GM21529 (cell line): ENCODE measurements around the gene NDST3.

ENCODE experiments used
- ATAC-seq: cut with Tn5 transposase; IDR thresholded peaks from one replicate; pipeline ENCODE4 v1.9.1; 2021; ENCODE audit not compliant: unreplicated experiment

The NDST3 gene

DNA sequence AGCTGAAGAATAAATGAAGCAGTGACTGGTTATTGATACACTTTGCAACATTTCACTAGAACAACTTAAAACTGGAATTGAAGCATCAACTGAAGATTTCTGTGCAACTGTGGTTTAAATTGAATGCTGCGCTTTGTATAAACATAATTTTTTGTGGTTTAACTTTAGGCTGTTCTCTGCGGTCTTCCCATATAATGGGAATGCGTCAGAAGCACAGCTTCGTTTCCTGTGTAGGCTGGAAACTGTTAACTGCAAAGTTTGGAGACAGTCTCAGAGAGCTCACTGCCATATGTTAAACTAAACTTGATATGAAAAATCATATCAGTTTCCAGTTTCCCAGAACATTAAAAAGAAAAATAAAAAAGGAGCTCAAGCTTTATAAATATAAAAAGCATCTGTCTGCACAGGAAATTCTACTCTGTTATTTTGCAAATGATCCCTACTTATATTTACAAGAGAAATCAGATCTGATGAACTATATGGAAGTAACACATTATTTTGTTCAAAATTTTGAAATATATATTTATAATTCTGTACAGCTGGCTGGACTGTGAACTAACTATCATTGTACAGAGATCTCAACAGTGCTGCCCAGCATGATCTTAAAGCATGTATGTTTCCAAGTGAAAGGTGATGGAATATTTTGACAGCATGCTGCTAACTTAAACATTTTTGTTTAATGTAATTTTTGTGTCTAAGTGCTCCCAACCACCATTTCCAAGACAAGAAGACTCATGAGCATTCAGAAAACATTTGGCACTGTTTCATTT, 139.9 kb downstream of the NDST3 start:
- ATAC-seq: no peak

DNA sequence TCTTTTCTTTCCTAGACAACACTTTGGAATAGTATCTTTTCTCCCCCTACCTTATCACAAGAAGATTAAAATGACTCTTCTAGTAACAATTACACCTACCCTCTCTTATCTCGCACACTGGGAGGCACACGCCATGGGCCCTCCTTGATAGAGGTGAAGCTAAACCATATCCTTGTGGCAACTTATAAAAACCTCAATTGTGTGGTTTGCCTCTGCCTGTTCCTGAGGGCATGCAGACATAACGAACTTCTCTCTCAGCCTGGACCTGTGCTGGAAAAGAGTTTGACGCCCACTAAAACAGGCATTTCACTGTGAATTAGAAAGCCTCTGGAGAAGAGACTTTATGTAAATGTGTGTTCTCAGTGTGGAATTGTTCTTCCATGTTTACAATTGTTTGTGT, 141.2 kb downstream of the NDST3 start:
- ATAC-seq: no peak

DNA sequence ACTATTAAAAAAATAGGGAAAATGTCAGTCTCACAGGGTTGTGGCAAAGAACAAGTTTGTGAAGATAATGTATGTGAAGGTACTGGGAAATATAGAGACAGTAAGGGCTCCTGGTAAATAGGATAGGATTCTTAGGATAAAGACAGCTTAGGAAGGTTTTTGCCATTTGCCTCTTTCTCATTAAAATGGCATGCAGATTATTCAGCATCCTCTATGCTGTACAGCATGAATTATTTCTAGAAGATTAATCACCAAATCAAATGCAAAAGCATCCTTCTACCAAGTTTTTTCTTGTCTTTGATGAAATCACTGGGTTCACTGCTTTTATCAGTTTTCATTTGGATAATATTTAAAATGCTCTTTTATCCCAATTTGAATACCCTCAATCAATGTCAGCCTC, 142.8 kb downstream of the NDST3 start:
- no peak for ATAC-seq

DNA sequence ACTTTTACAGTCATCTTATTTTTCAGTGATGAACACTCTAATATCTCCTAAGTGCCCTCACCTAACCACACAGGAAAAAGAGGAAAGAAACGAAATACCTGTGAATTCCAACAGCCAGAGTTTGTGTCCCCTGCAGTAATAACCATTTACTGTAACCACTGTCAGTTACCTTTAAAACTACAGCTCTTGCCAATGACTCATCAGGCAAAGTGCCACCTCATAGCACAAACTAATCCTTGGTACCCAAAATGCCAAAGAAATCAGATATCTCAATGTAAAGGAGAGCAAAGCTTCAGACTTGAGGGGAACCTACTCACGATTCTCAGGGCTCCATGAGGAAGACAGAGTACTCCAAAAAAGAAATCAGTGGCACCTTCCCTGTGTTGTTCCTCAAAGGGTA, 146.5 kb downstream of the NDST3 start:
- no peak for ATAC-seq

DNA sequence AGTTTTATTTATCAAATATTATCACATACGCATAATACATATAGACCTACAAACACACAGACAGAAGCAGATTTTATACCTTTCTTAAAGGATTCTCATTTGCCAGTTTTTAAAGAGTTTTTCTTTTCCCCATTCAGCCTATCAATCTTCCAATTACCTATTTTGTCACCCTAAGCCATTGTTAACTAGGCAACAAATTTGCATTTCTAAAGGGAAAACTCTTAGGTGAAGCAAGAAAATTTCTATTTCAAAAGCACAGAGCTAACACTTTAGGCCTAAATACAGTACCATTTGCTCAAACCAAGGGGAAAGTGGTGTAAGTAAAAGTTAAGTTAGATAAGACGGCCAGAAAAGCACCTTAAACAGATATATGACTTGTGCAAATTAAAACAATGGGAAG, 156.6 kb downstream of the NDST3 start:
- no peak for ATAC-seq

DNA sequence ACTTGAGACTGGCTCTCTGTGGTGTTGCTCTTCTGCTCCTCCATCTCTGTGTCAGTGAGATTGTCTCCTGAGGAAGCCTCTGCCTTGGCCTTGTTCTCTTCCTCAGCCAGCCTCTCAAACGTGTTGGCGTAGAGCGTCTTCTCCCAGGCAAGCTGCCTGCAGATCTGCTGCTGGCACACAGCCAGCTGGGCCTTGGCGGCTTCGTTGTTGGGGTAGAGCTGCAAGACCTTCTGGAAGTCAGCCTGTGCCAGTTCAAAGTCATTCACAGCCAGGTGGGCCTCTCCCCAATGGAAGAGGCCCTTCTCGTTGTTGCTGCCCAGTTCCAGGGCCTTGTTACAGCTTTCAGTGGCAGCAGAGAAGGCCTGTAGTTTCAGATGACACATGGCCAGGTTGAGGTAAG, 159.1 kb downstream of the NDST3 start:
- no peak for ATAC-seq

DNA sequence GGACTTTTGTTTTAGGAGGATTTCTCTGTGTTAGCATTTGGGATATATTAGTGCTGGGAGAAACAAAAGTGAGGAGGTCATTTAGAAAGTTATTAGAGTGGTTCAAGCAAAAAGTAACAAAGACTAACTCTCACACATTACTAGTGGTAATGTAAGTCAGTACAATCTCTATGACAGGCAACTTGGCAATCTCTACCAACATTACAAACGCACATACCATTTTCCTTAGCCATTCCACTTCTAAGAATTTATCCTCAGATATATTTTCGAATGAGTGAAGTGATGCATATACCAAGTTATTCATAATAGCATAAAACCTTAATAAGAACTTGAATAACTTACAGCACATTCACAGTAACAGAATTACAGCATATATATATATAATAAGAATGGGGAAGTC, 172.3 kb downstream of the NDST3 start:
- no peak for ATAC-seq

DNA sequence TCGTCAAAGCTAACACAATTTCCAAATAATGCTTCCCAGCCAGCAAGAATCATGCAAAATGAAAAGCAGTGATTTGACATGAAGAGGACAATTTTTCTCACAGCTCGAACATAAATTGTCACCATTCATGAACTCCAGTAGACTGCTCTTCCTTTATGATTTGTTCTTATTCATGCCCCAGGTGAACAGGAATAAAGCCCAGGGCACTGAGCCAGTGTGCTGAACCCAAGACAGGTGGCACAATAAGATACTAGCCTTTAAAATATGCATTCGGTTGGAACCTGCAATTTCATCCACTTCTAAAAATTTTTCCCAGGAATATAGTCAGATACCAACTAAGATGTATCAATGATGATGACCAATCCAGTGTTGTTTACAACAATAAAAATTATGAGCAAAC, 178.8 kb downstream of the NDST3 start:
- no peak for ATAC-seq

DNA sequence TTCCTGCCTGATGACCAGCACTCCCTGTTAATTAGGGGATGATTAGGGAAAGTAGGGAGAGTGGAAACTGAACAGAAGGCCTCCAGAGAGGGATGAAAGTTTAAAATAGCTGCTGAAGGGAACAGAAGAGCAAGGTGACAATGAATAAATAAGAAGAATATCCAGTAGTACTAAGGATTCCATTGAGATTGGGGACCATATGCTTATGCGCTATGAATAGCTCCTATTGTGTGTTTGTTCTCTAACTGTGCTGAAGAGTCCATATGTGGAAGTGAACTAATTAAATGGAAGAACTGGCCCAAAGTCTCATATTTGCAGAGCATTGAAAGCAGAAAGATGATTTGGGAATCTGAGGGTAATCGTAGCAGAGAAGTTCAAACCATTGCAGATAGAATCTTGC, 181.5 kb downstream of the NDST3 start:
- ATAC-seq: no peak

DNA sequence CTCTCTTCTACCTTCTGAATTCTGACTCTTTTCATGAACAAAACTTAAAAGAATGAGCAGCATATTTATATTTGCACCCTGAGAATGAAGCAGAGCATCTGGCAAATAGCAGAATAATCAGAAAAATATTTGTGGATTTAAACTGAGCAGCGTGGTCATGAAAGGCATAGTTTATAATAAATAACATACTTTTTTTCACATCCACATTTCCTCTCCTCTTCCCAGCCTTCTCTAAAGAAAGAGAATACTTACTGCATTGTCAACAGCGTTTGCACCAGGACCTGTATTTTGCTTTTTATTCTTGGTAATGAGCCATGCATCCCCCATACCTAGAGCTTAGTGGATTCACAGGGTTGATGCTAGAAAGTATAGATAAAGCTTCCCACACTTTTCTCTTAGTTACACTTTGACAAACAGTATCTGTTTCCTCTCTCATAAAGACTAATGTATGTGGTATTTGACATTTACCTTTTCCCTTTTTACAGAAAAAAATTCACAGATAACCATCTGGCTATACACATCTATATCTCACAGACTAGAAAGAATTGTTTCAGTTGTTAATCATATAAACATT, 187.0 kb downstream of the NDST3 start:
- ATAC-seq: no peak

DNA sequence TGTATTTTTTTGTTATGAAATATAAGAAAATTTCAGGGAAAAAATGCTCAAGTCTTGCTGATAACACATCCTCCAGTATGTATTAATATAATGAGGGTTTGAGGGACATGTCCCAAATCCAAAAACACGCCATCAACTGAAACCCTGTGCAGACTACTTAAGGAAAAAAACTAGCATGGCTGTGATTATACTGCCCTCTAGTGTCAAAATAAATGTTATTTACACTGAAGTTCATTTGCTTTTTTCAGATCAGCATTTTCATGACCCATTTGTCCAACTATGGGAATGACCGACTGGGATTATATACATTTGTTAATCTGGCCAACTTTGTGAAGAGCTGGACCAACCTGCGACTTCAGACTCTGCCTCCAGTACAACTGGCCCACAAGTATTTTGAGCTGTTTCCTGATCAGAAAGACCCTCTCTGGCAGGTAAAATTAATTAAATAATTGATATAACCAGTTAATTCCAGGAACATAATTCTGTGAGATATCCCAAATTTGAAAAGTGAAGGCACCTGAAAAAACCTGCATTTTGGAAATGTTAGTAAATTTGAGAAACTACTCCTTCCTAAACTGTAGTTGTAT, 190.1 kb downstream of the NDST3 start:
- peak; percentile 82 for ATAC-seq

DNA sequence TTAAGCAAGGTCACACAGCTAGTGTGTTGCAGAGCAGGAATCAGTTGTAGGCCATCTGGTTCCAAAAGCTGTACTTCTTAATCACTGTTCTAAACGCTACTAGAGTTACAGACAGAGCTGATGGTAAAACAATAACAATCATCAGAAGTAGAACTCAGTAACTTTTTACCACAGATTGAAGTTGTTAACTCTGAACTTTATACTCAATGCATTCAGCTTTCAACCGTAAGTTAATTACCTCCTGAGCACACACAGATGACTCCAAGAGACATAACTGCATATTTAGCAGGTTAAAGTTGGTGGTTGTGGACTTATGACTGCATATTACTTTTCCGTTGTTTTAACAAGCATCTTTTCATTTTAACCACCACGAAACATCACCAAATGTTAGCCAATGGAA, 191.2 kb downstream of the NDST3 start:
- no peak for ATAC-seq

DNA sequence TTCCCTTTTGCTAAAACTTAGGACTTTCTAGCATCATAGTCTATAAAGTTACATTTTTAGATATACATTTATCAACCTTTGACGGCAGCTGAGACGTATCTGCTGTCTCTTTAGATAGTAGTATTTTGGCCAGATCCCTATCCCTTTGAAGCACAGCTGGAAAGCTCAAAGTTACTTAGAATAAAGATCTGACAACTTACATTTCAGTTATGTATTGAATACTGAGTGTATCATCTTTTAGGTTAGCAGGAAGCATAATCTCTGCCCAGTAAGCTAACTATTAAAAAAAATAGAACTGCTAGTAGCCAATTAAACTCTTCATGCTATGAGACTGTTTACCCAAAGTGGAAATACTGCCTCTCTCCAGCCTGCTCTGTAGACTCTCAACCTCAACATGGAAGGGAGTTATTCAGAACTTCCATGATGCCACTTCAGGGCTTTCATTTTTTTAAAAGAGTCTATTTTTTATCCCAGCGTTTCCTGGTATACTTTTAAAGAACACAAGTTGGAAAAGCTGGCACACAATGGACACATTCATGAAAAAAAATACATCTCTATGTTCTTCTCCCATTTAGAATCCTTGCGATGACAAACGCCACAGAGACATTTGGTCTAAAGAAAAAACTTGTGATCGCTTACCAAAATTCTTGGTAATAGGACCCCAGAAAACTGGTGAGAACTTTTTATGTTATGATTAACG, 192.2 kb downstream of the NDST3 start:
- no peak for ATAC-seq

DNA sequence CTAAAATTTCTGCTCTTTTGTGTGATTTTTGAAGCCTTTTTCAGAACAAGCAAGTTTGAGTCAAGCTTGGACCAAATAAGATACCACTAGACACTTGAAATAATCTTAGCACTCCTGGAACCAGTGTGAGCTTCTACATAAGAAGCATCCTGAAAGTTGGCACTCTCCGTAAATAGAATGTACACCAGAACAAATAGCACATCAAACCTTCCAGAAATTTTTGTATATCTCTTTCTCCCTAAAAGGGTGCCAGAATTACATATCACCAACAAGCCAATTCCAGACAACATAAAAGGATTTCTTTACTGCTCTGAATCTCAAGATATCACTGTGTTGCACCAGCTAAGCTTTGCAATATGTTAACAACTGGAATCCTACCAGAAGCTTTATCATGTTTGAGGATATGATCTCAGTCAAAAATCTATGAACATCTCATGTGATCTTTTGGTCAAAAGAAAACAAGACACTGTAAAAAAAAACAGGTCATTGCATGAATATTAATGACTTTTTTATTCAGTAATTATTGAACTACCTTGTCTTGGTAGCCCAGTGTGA, 201.4 kb downstream of the NDST3 start:
- ATAC-seq: no peak

DNA sequence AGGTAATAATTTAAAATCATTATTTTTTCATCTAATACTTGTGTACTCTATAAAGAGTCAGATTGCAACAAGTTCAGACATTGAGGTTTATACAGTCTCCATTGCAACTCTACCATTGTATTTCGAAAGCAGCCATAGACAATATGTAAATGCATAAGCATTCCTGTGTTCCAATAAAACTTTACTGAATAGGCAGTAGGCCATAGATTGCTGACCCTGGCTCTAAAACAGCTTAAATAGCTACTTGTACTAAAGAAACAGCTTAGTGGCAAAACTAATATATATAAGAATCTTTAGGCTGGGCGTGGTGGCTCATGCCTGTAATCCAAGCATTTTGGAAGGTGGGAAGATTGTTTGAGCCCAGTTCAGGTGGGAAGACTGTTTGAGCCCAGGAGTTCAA, 203.2 kb downstream of the NDST3 start:
- no peak for ATAC-seq

DNA sequence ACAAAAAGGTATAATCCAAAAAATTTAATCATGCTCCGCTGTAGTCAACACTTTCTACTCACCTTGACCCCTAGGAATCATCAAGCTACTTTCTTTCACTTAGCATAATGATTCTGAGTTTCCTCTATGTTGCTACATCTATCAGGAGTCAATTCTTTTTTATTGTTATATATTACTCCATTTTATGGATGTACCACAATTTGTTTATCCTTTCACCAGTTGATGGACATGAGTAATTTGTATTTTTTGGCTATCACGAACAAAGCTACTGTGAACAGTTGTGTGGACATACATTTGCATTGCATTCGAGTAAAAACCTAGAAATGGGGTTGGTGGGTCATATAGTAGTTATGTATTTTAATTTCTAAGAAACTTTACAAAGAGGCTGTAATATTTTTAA, 215.6 kb downstream of the NDST3 start:
- no peak for ATAC-seq

DNA sequence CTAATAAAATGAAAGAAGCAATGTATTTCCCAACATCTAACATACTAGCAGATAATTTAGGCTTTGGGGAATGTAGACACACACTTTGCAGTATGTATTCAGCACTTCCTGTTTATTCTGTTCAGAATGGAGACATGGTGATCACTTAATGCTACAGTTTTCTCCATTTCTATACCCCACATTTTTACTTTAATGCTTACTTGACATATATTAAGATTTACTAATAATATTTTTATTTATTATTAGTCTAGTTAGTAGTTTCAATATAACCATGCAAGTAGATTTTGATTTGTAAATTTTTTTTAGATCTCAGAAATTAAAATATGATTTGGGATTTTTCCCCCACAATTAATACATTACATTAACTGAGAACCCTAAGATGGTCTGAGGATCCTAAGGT, 220.1 kb downstream of the NDST3 start:
- ATAC-seq: no peak

DNA sequence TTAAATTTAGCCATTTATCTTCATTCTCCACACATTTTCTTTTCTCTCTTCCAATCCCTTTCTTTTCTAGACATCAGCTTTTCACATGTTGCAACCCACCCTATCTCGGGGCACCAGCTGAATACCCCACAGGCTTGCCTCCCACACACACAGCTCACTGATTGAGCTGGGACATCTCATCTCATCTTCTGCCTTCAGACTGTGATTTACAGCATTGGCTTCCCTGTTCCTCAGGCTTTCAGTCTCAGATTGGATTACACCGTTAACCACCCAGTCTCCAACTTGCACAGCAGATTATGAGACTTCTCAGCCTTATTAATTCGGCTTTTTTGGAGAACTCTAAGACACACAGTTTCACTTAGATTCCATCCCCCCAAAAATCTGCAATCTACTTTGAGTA, 224.8 kb downstream of the NDST3 start:
- ATAC-seq: no peak

DNA sequence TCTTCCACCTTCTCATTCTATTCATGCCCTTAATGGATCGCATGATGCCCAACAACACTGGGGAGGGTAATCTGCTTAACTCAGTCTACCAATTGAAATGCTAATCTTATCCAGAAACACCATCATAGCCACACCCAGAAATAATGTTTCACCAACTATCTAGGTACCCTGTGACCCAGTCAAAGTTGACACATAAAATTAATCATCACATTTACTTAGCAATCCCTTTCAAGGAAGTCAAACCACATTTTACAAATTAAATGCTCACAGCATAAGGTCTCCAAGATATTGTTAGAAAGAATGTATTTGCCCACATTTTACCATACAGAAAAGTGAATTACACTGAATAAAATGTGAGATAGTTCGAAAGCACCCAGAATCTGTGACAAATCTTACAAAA, 226.0 kb downstream of the NDST3 start:
- no peak for ATAC-seq

DNA sequence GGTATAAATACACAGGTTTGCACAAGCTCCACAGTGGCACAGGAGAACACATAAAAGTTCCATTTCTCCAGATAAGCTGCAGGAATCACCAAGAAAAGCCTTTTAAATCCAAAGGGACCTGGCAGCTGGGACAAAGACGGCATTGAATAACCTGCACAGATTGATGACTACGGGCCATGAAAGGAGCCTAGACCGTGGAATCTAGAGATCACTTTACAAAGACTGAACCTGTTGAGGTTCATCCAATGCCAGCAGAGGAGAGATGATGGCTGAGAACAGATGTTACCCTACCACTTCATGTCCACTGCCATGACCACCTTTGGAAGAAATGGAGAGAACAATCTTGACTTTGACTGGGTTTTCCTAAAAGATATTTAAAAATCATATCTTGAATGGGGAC, 229.8 kb downstream of the NDST3 start:
- ATAC-seq: no peak

DNA sequence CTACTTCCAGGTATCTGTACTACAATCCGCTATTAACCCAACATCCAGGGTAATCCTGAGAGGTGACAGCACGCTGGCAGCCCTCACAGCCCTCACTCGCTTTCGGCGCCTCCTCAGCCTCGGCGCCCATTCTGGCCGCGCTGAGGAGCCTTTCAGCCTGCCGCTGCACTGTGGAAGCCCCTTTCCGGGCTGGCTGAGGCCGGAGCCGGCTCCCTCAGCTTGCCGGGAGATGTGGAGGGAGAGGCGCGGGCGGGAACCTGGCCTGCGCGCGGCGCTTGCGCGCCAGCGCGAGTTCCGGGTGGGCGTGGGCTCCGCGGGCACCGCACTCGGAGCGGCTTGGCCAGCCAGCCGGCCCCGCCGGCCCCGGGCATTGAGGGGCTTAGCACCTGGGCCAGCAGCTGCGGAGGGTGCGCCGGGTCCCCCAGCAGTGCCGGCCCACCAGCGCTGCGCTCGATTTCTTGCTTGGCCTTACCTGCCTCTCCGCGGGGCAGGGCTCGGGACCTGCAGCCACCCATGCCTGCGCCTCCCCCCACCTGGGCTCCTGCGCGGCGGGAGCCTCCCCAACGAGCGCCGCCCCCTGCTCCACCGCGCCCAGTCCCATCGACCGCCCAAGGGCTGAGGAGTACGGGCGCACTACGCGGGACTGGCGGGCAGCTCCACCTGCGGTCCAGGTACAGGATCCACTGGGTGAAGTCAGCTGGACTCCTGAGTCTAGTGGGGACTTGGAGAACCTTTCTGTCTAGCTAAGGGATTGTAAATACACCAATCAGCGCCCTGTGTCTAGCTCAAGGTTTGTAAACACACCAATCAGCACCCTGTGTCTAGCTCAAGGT, 231.2 kb downstream of the NDST3 start:
- ATAC-seq: no peak
